OCI-LY3 (cell line): ENCODE measurements around the gene PCDHGB3.
"Not testable (repeated sequence)": the region's sequence is repeated elsewhere in the genome, so short reads cannot be mapped to it uniquely, and the experiment has no call there.

Experiments used
- H2AFZ ChIP-seq: fragments of 200-600, 300-600 bp; shearing (Covaris generic); 2 replicates; pipeline ENCODE4 v1.6.0; 2014; ENCODE audit warnings: antibody characterized with exemption, low read depth, low read length
- H3K27ac ChIP-seq: fragments of 200-600, 300-600 bp; sonication (generic); 2 replicates; pipeline ENCODE4 v1.5.1; 2014; ENCODE audit warnings: mild to moderate bottlenecking, low read length, moderate library complexity, mixed read lengths
- H3K27me3 ChIP-seq: fragments of 200-600, 300-600 bp; sonication (generic); 2 replicates; pipeline ENCODE4 v1.6.1; 2014; ENCODE audit warnings: low read depth, low read length, mixed read lengths
- H3K36me3 ChIP-seq: fragments of 200-600, 300-600 bp; sonication (generic); replicated peaks from 2 replicates; pipeline ENCODE3; 2014; ENCODE audit warnings: low read depth, low read length, mixed read lengths
- H3K4me1 ChIP-seq: fragments of 300-600, 200-600 bp; sonication (generic); 2 replicates; pipeline ENCODE4 v1.6.1; 2014; ENCODE audit warnings: low read length, mixed read lengths
- H3K4me2 ChIP-seq: fragments of 200-600, 300-600 bp; sonication (generic); 2 replicates; pipeline ENCODE4 v1.6.1; 2014; ENCODE audit warnings: low read length, mixed read lengths
- H3K4me3 ChIP-seq: fragments of 300-600, 200-600 bp; sonication (generic); 2 replicates; pipeline ENCODE4 v1.5.1; 2014; ENCODE audit warnings: antibody characterized with exemption, mild to moderate bottlenecking, low read length, moderate library complexity
- H3K79me2 ChIP-seq: fragments of 300-600, 200-600 bp; shearing (Covaris generic); 2 replicates; pipeline ENCODE4 v1.6.1; 2014; ENCODE audit warnings: mild to moderate bottlenecking, low read length, mixed read lengths
- H3K9ac ChIP-seq: fragments of 300-600, 200-600 bp; shearing (Covaris generic); 2 replicates; pipeline ENCODE4 v1.6.0; 2014; ENCODE audit warnings: mild to moderate bottlenecking, low read length, moderate library complexity
- H3K9me3 ChIP-seq: fragments of 200-600, 300-600 bp; shearing (Covaris generic); 2 replicates; pipeline ENCODE4 v1.6.1; 2014; ENCODE audit warnings: low read length, mixed read lengths; ENCODE audit not compliant: insufficient read depth
- H4K20me1 ChIP-seq: fragments of 200-600, 300-600 bp; sonication (generic); 2 replicates; pipeline ENCODE4 v1.6.1; 2016; ENCODE audit warnings: low read length, mixed read lengths; ENCODE audit not compliant: insufficient read depth
- EZH2phosphoT487 ChIP-seq: fragments of 200-600 bp; shearing (Covaris generic); IDR thresholded peaks from 2 replicates; pipeline ENCODE4 v1.6.1; 2018; ENCODE audit warnings: antibody characterized with exemption, mixed run types, low read depth
- TF ChIP-seq, protein P1 (sequence below): fragments of 200-600, 300-600 bp; sonication (generic); IDR thresholded peaks from 2 replicates; pipeline ENCODE4 v1.5.1; 2014; ENCODE audit warnings: antibody characterized with exemption, low read length, low read depth

PCDHGB3 gene

DNA sequence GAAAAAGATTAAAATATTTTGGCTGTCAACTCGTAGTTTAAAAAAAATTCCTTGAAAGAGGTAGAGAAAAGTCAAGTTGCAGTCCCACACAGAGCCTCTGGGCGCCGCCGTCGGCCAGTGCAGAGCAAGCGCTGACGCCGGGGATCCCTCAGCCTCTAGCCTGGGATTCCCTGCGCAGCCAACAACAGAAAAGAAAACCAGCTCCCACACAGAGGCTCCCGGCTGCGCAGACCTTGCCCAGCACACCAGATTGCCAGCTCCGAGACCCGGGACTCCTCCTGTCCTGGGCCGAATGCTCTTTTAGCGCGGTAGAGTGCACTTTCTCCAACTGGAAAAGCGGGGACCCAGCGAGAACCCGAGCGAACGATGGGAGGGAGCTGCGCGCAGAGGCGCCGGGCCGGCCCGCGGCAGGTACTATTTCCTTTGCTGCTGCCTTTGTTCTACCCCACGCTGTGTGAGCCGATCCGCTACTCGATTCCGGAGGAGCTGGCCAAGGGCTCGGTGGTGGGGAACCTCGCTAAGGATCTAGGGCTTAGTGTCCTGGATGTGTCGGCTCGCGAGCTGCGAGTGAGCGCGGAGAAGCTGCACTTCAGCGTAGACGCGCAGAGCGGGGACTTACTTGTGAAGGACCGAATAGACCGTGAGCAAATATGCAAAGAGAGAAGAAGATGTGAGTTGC, 47.6 kb downstream of the PCDHGB3 start, which contains the start of gene PCDHGB7:
TSS of gene PCDHGB7 (plus strand) at position 184 of the 679 bp plus-strand sequence. CDS start at position 367, 183 bp downstream.
- H3K79me2 ChIP-seq, H3K4me3 ChIP-seq, H3K27ac ChIP-seq, H4K20me1 ChIP-seq, H3K4me2 ChIP-seq, H3K9ac ChIP-seq, H3K27me3 ChIP-seq, H3K4me1 ChIP-seq, H3K36me3 ChIP-seq, H2AFZ ChIP-seq, H3K9me3 ChIP-seq: not testable (repeated sequence)
- TF ChIP-seq, protein P1, sequence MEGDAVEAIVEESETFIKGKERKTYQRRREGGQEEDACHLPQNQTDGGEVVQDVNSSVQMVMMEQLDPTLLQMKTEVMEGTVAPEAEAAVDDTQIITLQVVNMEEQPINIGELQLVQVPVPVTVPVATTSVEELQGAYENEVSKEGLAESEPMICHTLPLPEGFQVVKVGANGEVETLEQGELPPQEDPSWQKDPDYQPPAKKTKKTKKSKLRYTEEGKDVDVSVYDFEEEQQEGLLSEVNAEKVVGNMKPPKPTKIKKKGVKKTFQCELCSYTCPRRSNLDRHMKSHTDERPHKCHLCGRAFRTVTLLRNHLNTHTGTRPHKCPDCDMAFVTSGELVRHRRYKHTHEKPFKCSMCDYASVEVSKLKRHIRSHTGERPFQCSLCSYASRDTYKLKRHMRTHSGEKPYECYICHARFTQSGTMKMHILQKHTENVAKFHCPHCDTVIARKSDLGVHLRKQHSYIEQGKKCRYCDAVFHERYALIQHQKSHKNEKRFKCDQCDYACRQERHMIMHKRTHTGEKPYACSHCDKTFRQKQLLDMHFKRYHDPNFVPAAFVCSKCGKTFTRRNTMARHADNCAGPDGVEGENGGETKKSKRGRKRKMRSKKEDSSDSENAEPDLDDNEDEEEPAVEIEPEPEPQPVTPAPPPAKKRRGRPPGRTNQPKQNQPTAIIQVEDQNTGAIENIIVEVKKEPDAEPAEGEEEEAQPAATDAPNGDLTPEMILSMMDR, result peak; percentile 36

DNA sequence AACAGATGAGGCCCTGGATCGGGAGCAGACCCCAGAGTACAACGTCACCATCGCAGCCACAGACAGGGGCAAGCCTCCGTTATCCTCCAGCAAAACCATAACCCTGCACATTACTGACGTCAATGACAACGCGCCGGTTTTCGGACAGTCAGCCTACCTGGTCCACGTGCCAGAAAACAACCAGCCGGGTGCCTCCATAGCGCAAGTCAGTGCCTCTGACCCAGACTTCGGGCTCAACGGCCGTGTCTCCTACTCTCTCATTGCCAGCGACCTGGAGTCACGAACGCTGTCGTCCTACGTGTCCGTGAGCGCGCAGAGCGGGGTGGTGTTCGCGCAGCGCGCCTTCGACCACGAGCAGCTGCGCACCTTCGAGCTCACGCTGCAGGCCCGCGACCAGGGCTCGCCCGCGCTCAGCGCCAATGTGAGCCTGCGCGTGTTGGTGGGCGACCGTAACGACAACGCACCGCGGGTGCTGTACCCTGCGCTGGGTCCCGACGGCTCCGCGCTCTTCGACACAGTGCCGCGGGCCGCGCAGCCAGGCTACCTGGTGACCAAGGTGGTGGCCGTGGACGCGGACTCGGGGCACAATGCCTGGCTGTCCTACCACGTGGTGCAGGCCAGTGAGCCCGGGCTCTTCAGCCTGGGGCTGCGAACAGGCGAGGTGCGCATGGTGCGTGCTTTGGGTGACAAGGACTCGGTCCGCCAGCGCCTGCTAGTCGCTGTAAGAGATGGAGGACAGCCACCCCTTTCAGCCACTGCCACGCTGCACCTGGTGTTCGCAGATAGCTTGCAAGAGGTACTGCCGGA, 49.2 kb downstream of the PCDHGB3 start:
- no peaks in the 10 kb centered on the region for H3K4me1 ChIP-seq
- no peaks in the 10 kb centered on the region for H3K9me3 ChIP-seq
- no peak overlapping the region for H3K4me3 ChIP-seq
- no peak overlapping the region for H2AFZ ChIP-seq
- H3K9ac ChIP-seq, result no peak overlapping the region
- H3K4me2 ChIP-seq, result no peak overlapping the region
- no peaks in the 10 kb centered on the region for H3K36me3 ChIP-seq
- no peaks in the 10 kb centered on the region for H4K20me1 ChIP-seq
- H3K27ac ChIP-seq, result no peak overlapping the region
- H3K79me2 ChIP-seq, result no peaks in the 10 kb centered on the region
- no peaks in the 10 kb centered on the region for H3K27me3 ChIP-seq
- TF ChIP-seq EZH2phosphoT487, result no peak
- TF ChIP-seq, protein P1, result no peak

DNA sequence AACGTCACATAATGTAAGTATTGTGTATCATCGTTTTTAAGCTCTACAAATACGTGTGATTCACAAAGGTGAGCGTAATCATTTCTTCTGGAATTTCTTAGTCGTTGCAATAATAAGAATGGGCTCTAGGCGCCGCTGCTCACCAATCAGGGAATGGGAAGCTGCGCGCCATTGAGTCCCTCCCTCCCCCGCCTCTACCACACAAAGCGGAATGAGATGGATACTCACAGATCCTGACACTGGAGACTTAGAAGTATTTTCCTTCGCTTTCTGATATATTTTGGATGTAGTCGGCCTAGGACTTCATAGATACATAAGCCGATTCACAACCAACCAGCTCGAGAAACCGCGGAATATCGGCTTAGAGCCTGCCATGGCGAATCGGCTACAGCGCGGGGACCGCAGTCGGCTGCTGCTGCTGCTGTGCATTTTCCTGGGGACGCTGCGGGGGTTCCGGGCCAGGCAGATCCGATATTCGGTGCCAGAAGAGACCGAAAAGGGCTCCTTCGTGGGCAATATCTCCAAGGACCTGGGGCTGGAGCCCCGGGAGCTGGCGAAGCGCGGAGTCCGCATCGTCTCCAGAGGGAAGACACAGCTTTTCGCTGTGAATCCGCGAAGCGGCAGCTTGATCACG, 50.9 kb downstream of the PCDHGB3 start, which contains the start of gene PCDHGA11:
TSS of gene PCDHGA11 (plus strand) at position 197 of the 634 bp plus-strand sequence. CDS start at position 374, 177 bp downstream.
- Histone ChIP-seq H3K4me3 (peak within 1 kb of the TSS; percentile 93), H3K36me3 (no peaks in the 10 kb centered on the region), H3K9me3 (no peaks in the 10 kb centered on the region), H4K20me1 (no peaks in the 10 kb centered on the region), H3K9ac (peak within 1 kb of the TSS; percentile 61), H2AFZ (peak within 1 kb of the TSS; percentile 95), H3K27ac (no peak within 1 kb of the TSS), H3K27me3 (no peaks in the 10 kb centered on the region), H3K4me1 (no peaks in the 10 kb centered on the region), H3K4me2 (peak within 1 kb of the TSS; percentile 89), H3K79me2 (no peaks in the 10 kb centered on the region)
- TF ChIP-seq, protein P1, result peak; percentile 65
- no peak for TF ChIP-seq EZH2phosphoT487

DNA sequence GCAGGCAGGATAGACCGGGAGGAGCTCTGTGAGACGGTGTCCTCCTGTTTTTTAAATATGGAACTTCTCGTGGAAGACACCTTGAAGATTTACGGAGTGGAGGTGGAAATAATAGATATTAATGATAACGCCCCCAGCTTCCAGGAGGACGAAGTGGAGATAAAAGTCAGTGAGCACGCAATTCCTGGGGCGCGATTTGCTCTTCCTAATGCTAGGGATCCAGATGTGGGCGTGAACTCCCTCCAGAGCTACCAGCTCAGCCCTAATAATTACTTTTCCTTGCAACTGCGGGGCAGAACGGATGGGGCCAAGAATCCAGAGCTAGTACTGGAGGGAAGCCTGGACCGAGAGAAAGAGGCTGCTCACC, 51.4 kb downstream of the PCDHGB3 start:
- peak overlapping the region; percentile 89 for H3K4me2 ChIP-seq
- no peaks in the 10 kb centered on the region for H3K4me1 ChIP-seq
- no peaks in the 10 kb centered on the region for H3K79me2 ChIP-seq
- no peak overlapping the region for H3K27ac ChIP-seq
- H3K9ac ChIP-seq, result peak overlapping the region; percentile 61
- H3K36me3 ChIP-seq, result no peaks in the 10 kb centered on the region
- TF ChIP-seq, protein P1, result no peak
- no peak for TF ChIP-seq EZH2phosphoT487
- H4K20me1 ChIP-seq, result no peaks in the 10 kb centered on the region
- H3K9me3 ChIP-seq, result no peaks in the 10 kb centered on the region
- no peaks in the 10 kb centered on the region for H3K27me3 ChIP-seq
- H2AFZ ChIP-seq, result peak overlapping the region; percentile 95
- peak overlapping the region; percentile 93 for H3K4me3 ChIP-seq
